ENCODE data around the gene BDH2. TPM values are rescaled to one million over a fixed set of nuclear protein-coding genes. Genes with fewer than 3 reads are reported as not detected.

BDH2 gene
- total RNA-seq, 8 experiments from 2014 or later: 17.0 to 91.9 (median 34.3) TPM

- ATAC-seq (replicated peaks in 6 of 8): peak in 3 of 8 experiments; percentile 8 to 17 (median 12)
- H3K4me1 ChIP-seq (replicated peaks in 1 of 2): peaks cover 0 to 4% of the 10 kb centered on the region in 2 donors
- in situ Hi-C loops (cut with MboI; ENCODE audit: low pct_unique_long_range_greater_than_20kb in 2 of 9, low sequenced_read_pairs in 9 of 9, unreplicated experiment in 9 of 9): loop anchor here in 2 of 9 experiments (25.0 kb wide), 2 partner anchors 487 to 662 kb away; no protein-coding TSS in a partner anchor
- H3K4me3 ChIP-seq: peak overlapping the region; percentile 31 to 40 (median 35)
- no peak overlapping the region for H3K27ac ChIP-seq
- WGBS, 10 experiments: 0 to 83% (median 39%) methylated on average over 1 to 4 of the region's 4 CpGs
These were observed 736 bp downstream of the BDH2 start for GRCh38 chr4:103098756-103099440.

GRCh38 chr4:103098341-103098740 is 1.3 kb downstream of the BDH2 start:
- WGBS, 10 experiments: 4 to 94% (median 72%) methylated on average over 3 to 10 of the region's 10 CpGs; no CpG with 5 or more reads in 1 of the 10 experiments
- H3K4me3 ChIP-seq: no peak overlapping the region
- H3K4me1 ChIP-seq (replicated peaks in 1 of 2): peaks cover 0 to 4% of the 10 kb centered on the region in 2 donors
- no peak overlapping the region for H3K27ac ChIP-seq
- in situ Hi-C loops (cut with MboI; ENCODE audit: low pct_unique_long_range_greater_than_20kb in 2 of 9, low sequenced_read_pairs in 9 of 9, unreplicated experiment in 9 of 9): loop anchor here in 2 of 9 experiments (25.0 kb wide), 2 partner anchors 486 to 661 kb away; no protein-coding TSS in a partner anchor
- peak in 4 of 8 experiments; percentile 9 to 32 (median 14) for ATAC-seq (replicated peaks in 6 of 8)

GRCh38 chr4:103097112-103097511 is 2.5 kb downstream of the BDH2 start:
- H3K27ac ChIP-seq: no peak overlapping the region
- in situ Hi-C loops (cut with MboI; ENCODE audit: low pct_unique_long_range_greater_than_20kb in 2 of 9, low sequenced_read_pairs in 9 of 9, unreplicated experiment in 9 of 9): loop anchor here in 2 of 9 experiments (25.0 kb wide), 2 partner anchors 485 to 660 kb away; no protein-coding TSS in a partner anchor
- 40 to 100% (median 88%) methylated on average over 1 to 2 of the region's 2 CpGs; no CpG with 5 or more reads in 1 of the 10 experiments for WGBS, 10 experiments
- H3K4me3 ChIP-seq: no peak overlapping the region
- peaks cover 0 to 4% of the 10 kb centered on the region in 2 donors for H3K4me1 ChIP-seq (replicated peaks in 1 of 2)
- ATAC-seq (replicated peaks in 6 of 8): no peak

GRCh38 chr4:103095080-103095479 is 4.6 kb downstream of the BDH2 start:
- Histone ChIP-seq H3K4me1 (replicated peaks in 1 of 2) (peaks cover 0 to 4% of the 10 kb centered on the region in 2 donors), H3K4me3 (no peak overlapping the region), H3K27ac (no peak overlapping the region)
- ATAC-seq (replicated peaks in 6 of 8): no peak
- WGBS, 10 experiments: 20 to 100% (median 86%) methylated on average over 1 to 3 of the region's 3 CpGs
- in situ Hi-C loops (cut with MboI; ENCODE audit: low pct_unique_long_range_greater_than_20kb in 2 of 9, low sequenced_read_pairs in 9 of 9, unreplicated experiment in 9 of 9): loop anchor here in 2 of 9 experiments (25.0 kb wide), 2 partner anchors 483 to 658 kb away; no protein-coding TSS in a partner anchor

- Histone ChIP-seq H3K27ac (no peak overlapping the region), H3K4me1 (replicated peaks in 1 of 2) (no peaks in the 10 kb centered on the region), H3K4me3 (no peak overlapping the region)
- no peak for ATAC-seq (replicated peaks in 6 of 8)
- in situ Hi-C loops (cut with MboI; ENCODE audit: low pct_unique_long_range_greater_than_20kb in 2 of 9, low sequenced_read_pairs in 9 of 9, unreplicated experiment in 9 of 9): loop anchor here in 2 of 9 experiments (25.0 kb wide), 2 partner anchors 480 to 655 kb away; no protein-coding TSS in a partner anchor
These were observed 7.4 kb downstream of the BDH2 start for GRCh38 chr4:103092245-103092644.

GRCh38 chr4:103091601-103092223 is 7.9 kb downstream of the BDH2 start:
- in situ Hi-C loops (cut with MboI; ENCODE audit: low pct_unique_long_range_greater_than_20kb in 2 of 9, low sequenced_read_pairs in 9 of 9, unreplicated experiment in 9 of 9): loop anchor here in 2 of 9 experiments (25.0 kb wide), 2 partner anchors 479 to 654 kb away; no protein-coding TSS in a partner anchor
- Histone ChIP-seq H3K27ac (no peak overlapping the region), H3K4me3 (no peak overlapping the region), H3K4me1 (replicated peaks in 1 of 2) (no peaks in the 10 kb centered on the region)
- WGBS, 10 experiments: 0 to 67% (median 38%) methylated on average over 1 to 3 of the region's 3 CpGs
- peak; percentile 38 to 80 (median 75) for ATAC-seq (replicated peaks in 6 of 8)

GRCh38 chr4:103089481-103089880 is 10.2 kb downstream of the BDH2 start:
- ATAC-seq (replicated peaks in 6 of 8): peak in 3 of 8 experiments; percentile 77 to 89 (median 88)
- H3K4me1 ChIP-seq (replicated peaks in 1 of 2): no peaks in the 10 kb centered on the region
- no peak overlapping the region for H3K4me3 ChIP-seq
- 0 to 94% (median 62%) methylated on average over 1 to 2 of the region's 2 CpGs; no CpG with 5 or more reads in 2 of the 10 experiments for WGBS, 10 experiments
- H3K27ac ChIP-seq: no peak overlapping the region
- in situ Hi-C loops (cut with MboI; ENCODE audit: low pct_unique_long_range_greater_than_20kb in 2 of 9, low sequenced_read_pairs in 9 of 9, unreplicated experiment in 9 of 9): loop anchor here in 2 of 9 experiments (25.0 kb wide), 2 partner anchors 477 to 652 kb away; no protein-coding TSS in a partner anchor

GRCh38 chr4:103086551-103086950 is 13.1 kb downstream of the BDH2 start:
- Histone ChIP-seq H3K4me3 (no peak overlapping the region), H3K27ac (no peak overlapping the region), H3K4me1 (replicated peaks in 1 of 2) (no peaks in the 10 kb centered on the region)
- 20 to 100% (median 71%) methylated on average over 1 of the region's 1 CpG; no CpG with 5 or more reads in 3 of the 10 experiments for WGBS, 10 experiments
- in situ Hi-C loops (cut with MboI; ENCODE audit: low pct_unique_long_range_greater_than_20kb in 2 of 9, low sequenced_read_pairs in 9 of 9, unreplicated experiment in 9 of 9): loop anchor here in 2 of 9 experiments (25.0 kb wide), 2 partner anchors 474 to 649 kb away; no protein-coding TSS in a partner anchor
- ATAC-seq (replicated peaks in 6 of 8): no peak

GRCh38 chr4:103085555-103086196 is 14.0 kb downstream of the BDH2 start:
- 85 to 100% (median 100%) methylated on average over 1 to 2 of the region's 2 CpGs; no CpG with 5 or more reads in 1 of the 10 experiments for WGBS, 10 experiments
- Histone ChIP-seq H3K27ac (no peak overlapping the region), H3K4me3 (no peak overlapping the region), H3K4me1 (replicated peaks in 1 of 2) (no peaks in the 10 kb centered on the region)
- ATAC-seq (replicated peaks in 6 of 8): no peak
- in situ Hi-C loops (cut with MboI; ENCODE audit: low pct_unique_long_range_greater_than_20kb in 2 of 9, low sequenced_read_pairs in 9 of 9, unreplicated experiment in 9 of 9): loop anchor here in 2 of 9 experiments (25.0 kb wide), 2 partner anchors 473 to 648 kb away; no protein-coding TSS in a partner anchor

GRCh38 chr4:103079621-103080020 is 20.0 kb downstream of the BDH2 start:
- Histone ChIP-seq H3K4me3 (no peak overlapping the region), H3K27ac (no peak overlapping the region), H3K4me1 (replicated peaks in 1 of 2) (peaks cover 13 to 19% of the 10 kb centered on the region in 2 donors)
- in situ Hi-C loops (cut with MboI; ENCODE audit: low pct_unique_long_range_greater_than_20kb in 2 of 9, low sequenced_read_pairs in 9 of 9, unreplicated experiment in 9 of 9): loop anchor here in 2 of 9 experiments (25.0 kb wide), 2 partner anchors 467 to 642 kb away; no protein-coding TSS in a partner anchor
- no peak for ATAC-seq (replicated peaks in 6 of 8)
- 67 to 100% (median 100%) methylated on average over 1 of the region's 1 CpG; no CpG with 5 or more reads in 4 of the 10 experiments for WGBS, 10 experiments

- H3K4me3 ChIP-seq: peak within 1 kb of the TSS; percentile 58 to 80 (median 62)
- peaks cover 17 to 24% of the 10 kb centered on the region in 2 donors for H3K4me1 ChIP-seq (replicated peaks in 1 of 2)
- in situ Hi-C loops (cut with MboI; ENCODE audit: low pct_unique_long_range_greater_than_20kb in 2 of 9, low sequenced_read_pairs in 9 of 9, unreplicated experiment in 9 of 9): loop anchor here in 2 of 9 experiments (25.0 kb wide), 2 partner anchors 465 to 640 kb away; no protein-coding TSS in a partner anchor
- ATAC-seq (replicated peaks in 6 of 8): peak in 5 of 8 experiments; percentile 73 to 80 (median 79)
- 24 to 100% (median 68%) methylated on average over 2 to 20 of the region's 21 CpGs for WGBS, 10 experiments
- peak within 1 kb of the TSS; percentile 75 to 80 for H3K27ac ChIP-seq
These were observed 22.8 kb downstream of the BDH2 start, which contains the start of gene SLC9B2 for GRCh38 chr4:103076747-103077347. Gene SLC9B2 (minus strand): TSS chr4:103076761. CDS start chr4:103067550, 9,211 bp downstream.

All from motor neuron (in vitro differentiated cells).